ENCODE results near the gene SIRPA.

Gene SIRPA

DNA sequence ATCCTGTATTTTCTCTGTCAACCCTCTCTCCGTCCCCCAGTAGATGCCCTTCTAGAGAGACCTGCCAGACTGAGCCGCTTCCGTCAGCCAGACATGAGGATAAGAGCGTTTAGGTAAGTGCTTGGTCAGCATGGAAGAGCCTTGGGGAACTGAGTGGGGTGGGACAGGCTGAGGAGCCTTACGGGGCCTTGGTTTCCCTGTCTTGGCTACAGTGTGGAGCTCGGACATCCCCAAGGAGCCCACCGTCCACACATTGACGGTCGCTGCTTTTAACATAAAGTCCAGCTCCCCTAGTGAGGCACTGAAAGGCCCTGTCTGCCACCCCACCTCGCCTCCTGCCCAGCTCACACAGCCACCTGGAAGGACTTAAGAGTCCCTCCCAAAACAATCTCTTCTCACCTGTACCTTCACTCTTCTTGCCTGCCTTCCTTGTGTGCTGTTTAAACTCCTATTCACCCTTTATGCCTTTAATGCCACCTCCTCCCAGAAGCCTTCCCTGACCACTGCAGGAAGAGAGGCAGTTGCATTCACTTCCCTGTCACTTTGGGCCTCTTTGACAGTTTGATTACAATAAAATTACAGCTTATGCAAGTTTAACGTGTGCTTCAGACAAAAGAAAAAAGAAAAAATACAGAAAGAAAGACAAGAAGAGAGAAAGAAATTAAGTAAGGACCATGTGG lies 56.4 kb downstream of the SIRPA start:
- DNase-seq (ENCODE audit: low read depth): no peak

DNA sequence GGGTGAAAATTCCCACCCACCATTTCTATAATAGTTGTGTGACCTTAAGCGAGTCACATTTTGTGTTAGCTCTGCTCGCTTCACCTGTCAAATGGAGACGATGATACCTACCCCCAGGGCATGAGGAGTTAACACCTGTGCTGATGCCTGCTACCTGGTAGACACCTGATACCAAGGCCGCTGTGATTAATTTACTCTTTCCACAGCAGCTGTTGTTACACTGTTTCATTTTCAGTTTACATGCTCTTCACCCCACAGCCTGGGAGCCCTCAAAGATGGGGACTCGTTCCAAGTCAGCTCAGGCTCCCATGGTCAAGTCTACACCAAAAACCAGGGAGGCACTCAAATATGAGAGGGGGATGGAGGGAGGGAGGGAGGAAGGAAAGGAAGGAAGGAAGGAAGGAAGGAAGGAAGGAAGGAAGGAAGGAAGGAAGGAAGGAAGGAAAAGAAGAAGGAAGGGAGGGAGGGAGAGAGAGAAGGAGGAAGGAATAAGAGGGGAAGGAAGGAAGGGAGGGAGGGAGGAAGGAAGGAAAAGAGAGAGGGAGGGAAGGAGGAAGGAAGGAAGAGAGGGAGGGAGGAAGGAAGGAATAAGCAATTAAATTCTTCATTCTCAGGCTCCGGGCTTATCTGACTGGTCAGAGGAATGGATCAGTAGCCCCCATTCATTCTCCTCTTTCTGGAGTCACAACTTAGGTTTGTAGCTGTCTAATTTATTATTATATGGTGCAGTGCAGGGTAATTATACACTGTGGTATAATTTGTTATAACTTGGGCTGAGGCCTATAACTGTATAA lies 57.7 kb downstream of the SIRPA start:
- DNase-seq (ENCODE audit: low read depth): no peak

DNA sequence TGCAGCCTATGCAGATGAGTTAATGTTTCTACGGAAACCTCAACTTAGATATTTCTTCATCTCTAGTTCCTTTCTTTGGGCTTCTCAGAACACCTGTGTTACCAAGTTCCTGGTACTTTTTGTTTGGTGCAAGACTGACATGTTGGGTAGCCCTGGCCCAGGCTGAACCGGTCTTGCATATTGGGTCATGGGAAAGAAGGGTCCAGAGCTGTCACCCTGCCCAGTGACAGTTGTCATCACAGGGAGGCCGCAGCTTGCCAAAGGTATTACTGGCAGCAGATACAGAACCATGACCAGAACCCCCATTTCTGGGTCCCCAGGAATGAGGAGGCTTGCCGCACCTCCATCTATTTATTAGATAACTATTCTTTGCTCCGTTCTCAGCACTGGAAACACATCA lies 58.4 kb downstream of the SIRPA start:
- no peak for DNase-seq (ENCODE audit: low read depth)

DNA sequence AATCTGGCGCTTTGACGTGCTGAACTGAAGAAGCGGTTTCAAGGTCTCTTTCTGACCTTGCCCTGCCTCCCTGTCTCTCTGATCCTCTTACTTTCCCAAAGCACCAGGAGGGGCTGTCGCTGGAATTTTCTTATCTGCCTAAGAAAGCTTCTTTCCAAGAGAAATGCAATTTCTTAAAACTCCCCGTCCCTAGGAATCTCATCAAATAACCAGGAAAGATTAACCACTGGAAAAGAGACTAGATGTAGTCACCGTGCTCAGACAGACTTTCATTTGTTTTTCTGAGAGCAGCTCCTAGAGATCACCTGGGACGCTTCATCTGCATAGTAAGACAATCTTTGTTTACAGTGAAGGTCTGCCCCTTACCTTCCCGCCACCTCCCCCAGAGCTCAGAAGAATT lies 60.0 kb downstream of the SIRPA start:
- no peak for DNase-seq (ENCODE audit: low read depth)

DNA sequence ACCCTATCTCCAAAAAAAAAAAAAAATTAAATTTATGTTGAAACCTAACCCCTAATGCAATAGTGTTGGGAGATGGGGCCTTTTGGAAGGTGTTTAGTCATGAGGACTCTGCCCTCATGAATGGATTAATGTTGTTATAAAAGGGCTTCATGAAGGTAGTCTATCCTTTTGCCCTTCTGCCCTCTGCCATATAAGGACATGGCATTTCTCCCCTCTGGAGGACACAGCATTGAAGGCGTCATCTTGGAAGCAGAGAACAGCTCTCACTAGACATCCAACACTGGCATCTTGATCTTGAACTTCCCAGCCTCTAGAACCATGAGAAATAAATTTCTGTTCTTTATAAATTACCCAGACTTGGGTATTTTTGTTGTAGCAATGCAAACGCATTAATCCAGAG lies 63.2 kb downstream of the SIRPA start:
- no peak for DNase-seq (ENCODE audit: low read depth)

DNA sequence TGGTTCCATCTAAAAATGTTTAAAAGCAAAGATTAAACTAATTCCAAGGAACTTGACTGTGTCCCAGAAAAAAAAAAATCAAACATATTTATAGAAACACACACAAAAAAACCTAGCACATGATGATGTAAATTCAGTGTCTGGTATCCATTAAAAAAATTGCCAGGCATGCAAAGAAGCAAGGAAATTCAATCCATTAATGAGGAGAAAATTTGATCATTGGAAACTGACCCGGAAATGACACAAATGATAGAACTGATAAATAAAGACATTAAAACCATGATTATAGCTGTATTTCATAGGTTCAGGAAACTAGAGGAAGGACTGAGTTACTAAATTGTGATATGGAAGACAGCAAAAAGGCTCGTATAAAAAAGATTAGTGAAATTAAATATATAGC lies 63.9 kb downstream of the SIRPA start:
- DNase-seq (ENCODE audit: low read depth): no peak

DNA sequence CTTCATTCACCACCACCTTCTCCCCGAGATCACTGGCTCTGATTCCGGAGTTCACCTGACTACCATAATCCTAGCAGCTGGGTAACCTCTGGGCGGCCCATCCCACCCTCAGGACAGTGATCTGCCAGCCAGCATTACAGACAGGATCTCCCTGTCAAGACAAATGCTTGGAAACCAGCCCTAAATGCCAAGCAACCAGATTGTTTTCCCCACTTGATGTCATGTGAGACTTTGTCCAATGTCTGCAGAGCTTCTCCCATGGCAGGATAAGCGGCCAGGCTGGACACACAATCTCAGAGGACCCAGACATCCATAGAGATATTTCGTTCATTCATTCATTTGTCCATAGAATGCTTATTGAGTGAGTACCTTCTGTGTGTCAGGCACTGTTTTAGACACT lies 66.2 kb downstream of the SIRPA start:
- DNase-seq (ENCODE audit: low read depth): no peak

DNA sequence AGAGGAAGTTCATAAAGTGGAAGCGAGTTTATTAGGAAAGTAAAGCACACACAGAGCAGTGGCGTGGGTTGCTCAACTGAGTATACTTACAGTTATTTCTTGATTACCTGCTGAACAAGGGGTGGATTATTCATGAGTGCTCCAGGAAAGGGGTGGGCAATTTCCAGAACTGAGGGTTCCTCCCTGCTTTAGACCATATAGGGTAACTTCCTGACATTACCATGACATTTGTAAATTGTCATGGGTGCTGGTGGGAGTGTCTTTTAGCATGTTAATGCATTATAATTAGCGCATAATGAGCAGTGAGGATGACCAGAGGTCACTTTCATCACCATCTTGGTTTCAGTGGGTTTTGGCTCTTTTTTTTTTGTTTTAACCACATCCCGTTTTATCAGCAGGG lies 68.9 kb downstream of the SIRPA start:
- DNase-seq (ENCODE audit: low read depth): no peak

DNA sequence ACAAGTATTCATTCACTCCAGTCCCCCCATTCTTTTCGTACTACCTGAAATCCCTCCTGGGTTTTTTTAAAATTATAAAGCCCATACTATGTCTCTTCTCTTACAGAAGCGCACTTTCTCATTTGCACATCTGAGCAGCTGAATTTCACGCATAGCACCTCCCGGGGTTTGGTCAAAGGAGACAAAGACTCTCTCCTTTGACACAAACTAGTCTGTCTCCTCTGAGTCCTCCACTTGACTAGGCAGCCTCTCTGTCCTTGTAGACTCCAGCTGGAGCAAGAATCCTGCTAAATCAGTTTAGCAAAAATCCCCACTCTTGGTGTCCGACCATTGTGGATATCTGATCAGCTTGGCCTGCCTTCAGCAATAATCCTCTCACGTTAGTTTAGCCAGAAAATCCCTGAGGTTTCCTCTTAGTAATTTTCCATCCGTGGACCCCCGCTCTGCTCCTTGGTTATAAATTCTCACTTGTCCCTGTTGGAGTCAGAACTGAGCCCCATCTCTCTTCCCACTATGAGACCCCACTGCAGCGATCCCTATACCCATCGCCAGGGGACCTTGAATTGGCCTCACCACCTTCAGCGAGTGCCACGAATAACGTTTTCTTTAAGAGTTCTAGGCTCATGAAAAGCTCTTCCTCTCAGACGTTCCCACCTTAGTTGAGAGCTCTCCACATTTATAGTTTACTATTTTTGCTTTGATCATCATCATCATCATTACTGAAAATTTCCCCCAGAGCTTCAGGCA lies 69.6 kb downstream of the SIRPA start:
- DNase-seq (ENCODE audit: low read depth): no peak

DNA sequence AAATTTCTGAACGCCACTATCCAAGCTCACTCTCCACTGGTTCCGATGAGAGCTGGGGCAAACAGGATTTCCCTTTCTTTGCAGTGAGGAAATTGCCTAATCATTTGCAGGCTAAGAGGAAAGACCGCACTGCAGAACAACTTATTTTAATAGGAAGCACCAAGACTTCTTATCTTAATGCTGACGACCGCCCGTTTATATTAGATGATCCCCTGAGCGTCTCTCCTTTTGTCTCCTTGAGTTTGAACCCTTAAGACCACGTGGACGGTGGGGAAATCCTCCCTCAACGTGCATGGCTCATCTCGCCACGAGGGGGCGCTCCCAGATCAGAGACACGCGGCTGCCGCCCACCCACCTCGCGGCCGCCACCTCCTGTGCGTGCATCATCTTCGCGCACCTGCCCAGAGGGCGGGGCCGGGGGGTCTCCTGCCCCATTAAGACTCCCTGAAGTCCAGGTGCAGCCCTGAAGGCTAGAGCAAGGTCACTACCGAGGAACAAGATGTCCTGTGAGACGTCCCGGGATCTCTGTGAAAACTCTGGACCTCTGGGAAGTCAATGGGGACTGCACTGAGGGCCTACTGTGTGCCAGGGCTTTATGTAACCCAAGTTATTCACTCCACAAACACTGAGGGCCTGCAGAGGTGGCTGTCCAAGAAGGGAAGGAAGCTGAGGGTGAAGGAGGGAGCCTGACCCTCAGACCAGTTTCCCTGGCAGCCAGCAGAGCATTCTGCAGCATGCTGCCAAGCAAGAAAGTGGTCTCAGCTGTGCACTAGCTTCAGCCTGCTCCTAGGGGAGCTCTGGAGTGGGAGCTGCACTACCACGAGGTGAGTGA lies 70.5 kb downstream of the SIRPA start:
- peak; percentile 47 for DNase-seq (ENCODE audit: low read depth)

DNA sequence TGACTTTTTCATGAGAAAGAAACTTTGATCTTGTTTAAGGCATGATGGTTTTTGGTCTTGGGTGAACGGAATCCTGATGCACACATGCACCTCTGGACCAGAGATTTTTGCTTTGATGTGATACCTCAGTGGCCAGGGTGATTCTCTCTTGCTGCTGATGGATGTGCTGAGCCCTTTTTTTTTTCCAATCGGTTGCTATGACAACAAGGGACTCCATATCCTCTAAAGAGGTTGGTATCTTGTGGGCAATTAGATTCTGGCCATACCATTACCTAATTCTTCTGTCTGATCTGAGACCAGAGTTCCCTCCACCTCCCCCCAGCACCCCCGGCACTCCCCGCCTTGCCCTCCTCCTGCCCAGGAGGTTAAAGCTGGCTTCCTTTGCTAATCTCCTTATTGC lies 73.8 kb downstream of the SIRPA start:
- DNase-seq (ENCODE audit: low read depth): no peak

DNA sequence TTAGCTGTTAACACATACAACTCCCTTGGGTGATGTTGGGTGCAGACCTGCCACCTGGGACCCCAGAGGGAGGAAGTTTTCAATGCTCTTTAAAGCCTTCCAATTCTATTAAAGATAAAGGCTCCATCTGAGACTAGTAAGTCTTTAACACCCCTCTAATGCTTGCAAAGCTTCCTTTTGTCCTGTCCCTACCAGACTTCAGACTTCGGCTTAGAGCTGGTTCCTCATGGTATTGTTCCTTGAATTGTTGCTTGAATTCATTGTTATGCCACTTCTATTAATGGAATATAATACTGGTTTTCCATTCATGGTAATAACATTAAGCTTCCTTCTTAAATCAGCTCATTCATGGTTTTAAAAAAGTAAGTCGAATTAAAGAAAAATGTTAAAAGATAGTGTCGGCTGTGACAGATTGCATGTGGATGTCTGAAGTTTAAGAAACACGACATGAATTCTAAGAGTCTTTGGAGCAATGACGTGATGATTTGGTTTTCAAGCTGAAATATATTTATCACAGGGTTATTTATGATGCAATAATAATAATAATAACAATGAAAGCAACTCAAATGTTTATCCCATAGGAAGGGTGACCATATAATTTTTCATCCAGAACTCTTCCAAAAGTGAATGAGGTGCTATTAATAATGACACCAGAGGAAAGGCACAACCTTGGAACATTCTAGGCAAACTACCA lies 76.8 kb downstream of the SIRPA start:
- DNase-seq (ENCODE audit: low read depth): no peak

DNA sequence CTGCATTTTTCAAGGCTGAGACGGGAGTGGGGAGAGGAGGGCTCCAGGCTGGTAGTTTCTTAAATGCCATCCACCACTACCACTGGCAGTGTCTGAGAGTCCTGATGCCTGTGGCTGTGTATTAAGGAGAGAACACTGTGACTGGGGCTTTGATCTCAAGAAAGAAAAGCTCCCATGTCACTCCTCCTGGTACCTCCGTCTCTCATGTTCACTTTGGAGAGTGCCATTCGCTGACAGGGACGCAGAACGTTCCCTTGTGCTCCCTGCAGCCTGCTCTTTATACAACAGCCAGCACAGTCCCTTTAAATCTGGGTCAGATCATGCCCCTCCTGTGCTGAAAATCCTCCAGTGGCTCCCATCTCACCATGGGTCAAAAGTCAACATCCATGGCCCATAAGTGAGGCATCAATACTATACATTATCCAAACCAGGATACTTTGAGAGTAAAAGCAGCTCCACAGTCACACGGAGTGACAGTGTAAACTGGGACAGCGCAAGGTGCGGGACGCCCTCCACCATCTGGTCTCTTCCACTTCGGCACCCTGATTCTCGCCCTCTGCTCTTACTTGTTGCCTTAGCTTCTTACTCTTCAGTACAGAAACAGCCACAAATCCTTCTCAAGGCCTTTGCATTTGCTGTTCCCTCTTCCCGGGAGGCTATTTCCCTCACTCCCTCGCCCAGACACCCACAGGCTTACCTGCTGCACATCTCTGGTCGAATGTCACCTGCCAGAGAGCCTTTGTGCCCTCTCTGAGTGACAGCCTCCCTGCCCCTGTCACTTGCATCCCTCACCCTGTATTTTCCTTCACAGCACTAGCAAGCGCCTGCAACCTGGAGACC lies 78.6 kb downstream of the SIRPA start:
- DNase-seq (ENCODE audit: low read depth): no peak

DNA sequence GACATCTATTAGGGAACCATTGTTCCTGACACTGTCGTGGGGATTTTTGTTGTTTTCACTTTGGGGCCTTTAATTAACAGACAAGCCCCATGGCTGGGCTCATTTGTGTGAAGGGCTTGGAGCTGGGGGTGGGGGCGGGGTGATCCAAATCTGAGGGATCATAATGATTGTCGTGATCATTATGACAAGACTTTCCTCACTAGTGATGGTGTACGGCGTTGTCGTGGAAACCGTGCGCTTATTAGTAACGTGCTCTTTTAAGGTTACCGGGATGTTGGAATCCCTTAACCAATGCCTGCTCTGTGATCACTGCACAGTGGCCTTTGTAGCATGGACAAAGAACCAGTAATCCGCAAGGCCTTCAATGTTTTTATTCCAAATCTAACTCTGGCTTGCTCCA lies 80.1 kb downstream of the SIRPA start:
- DNase-seq (ENCODE audit: low read depth): no peak

DNA sequence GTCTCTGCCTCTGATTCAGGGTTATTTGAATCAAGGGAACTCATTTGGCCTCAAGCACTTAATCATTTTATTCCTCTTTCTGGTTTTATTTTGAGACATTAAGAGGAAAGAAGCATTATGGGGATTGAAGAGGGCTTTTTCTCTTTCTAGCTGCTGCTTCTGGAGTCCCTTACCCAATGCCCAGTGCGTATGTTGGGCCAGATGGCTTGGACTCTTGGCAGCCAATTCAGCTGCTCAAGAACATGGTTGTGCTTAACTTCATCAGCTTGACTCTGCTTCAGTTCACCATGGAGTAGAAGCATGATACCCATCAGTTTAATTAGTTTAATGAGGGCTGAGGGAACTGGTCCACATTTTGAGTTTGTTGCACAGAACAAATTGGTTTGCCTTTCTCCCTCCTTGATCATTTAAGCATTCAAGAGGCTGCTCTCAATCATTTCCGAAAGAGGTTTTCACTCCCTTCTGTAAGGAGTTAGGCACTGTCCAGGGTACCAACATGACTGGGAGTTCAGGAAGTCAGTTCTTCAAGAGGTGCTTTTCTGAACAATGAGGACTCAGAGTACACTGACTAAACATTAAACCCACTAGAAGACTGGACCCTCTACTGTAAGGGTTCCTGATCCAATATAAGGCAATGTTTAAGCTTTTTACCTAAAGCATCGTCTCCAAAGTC lies 84.0 kb downstream of the SIRPA start:
- no peak for DNase-seq (ENCODE audit: low read depth)

DNA sequence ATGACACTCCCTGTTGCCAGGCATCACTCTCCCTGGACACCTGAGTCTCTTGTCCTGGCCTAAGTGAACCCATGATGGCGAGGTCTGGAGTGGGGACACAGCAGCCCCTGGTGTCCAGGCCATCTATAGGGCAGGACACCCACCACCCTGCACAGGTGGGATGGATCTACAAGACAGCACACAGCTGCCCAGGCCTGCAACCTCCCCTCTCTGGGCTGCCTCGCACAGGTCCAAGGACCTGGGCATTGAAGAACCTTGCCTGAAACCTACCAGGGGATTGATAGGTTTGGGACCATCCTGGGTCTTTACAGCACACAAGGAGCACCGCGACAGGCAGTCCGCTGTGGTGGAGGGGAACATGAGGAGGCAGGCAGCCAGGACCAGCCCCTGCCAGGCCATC lies 87.5 kb downstream of the SIRPA start:
- no peak for DNase-seq (ENCODE audit: low read depth)

DNA sequence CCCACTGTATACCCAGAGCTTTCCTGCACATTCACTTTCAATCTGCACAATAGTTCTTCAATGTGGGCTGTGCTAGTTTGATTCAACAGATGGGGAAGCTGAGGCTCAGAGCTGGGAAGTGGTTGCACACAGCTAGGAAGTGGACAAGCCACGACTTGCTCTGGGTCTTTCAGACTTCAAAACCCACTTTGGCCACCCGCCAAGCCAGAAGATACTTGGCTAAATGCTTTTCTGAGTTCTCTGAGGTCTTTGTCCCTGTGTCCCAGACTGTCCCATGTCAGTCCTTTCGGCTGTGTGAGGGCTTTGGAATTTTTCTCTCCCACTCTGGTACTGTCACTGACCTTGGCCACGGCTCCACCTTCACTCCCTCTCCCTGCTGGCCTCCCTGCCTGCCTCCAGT lies 88.1 kb downstream of the SIRPA start:
- DNase-seq (ENCODE audit: low read depth): no peak

DNA sequence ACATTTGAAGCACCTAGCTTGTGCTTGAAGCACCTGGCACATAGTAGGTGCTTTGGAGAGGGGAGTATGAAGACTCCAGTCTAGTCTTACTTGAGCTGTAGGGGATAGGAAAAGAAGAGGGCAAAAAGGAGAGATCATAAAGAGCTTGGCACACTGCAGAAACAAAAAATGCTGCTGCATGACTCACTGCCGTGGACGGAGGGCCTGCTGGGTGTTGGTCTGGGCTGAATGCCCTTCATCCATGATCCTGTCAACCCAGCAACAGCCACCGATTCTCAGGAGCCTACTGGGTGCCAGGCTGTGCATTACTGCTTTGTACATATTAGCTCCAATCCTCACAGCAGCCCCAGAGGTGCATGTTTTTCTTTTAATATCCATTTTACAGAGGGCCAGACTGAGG lies 92.6 kb downstream of the SIRPA start:
- DNase-seq (ENCODE audit: low read depth): no peak

All from amniotic epithelial cell (primary cell).